A673 (cell line): Measurements from ENCODE around the gene RNF38. TPM values are rescaled to one million over a fixed set of nuclear protein-coding genes. Genes with fewer than 3 reads are reported as not detected.

Source experiments
- BruUV-seq: library from RNA; stranded (reverse); fragments of 400-500 nt; replicated peaks from 2 replicates; lab custom pipeline; 2021; lab: Mats Ljungman, UMichigan
- CTCF ChIA-PET: fragments of 300-600 bp; sonication (Branson Sonifier 250); formaldehyde crosslinking; loops from one replicate; lab custom pipeline; 2022; ENCODE audit warnings: antibody characterized with exemption; lab: Charles Lee
- POLR2A ChIA-PET: fragments of 300-600 bp; sonication (Branson Sonifier 250); formaldehyde crosslinking; loops from one replicate; lab custom pipeline; 2022; ENCODE audit warnings: antibody characterized with exemption; ENCODE audit not compliant: low non-redundant PET; lab: Charles Lee
- DNase-seq: peaks from one replicate; pipeline ENCODE4 v3.0.0-alpha.2; 2015; ENCODE audit warnings: low spot score
- H3K27ac ChIP-seq: fragments of 200-600 bp; sonication (generic); 2 replicates; pipeline ENCODE4 v1.5.1; 2016; ENCODE audit warnings: mixed run types, low read depth, mild to moderate bottlenecking, mixed read lengths, antibody characterized with exemption, low read length; ENCODE audit not compliant: poor library complexity, severe bottlenecking
- H3K27me3 ChIP-seq: fragments of 200-600 bp; sonication (generic); replicated peaks from 2 replicates; pipeline ENCODE4 v1.6.1; 2017; ENCODE audit warnings: mixed run types, low read depth, mild to moderate bottlenecking, mixed read lengths, antibody characterized with exemption, low read length; ENCODE audit not compliant: insufficient read depth, poor library complexity
- H3K36me3 ChIP-seq: fragments of 200-600 bp; sonication (generic); 2 replicates; pipeline ENCODE4 v1.6.1; 2016; ENCODE audit warnings: mixed run types, mild to moderate bottlenecking, mixed read lengths, antibody characterized with exemption, low read length; ENCODE audit not compliant: insufficient read depth, poor library complexity, severe bottlenecking
- H3K4me1 ChIP-seq: fragments of 200-600 bp; sonication (generic); 2 replicates; pipeline ENCODE4 v1.6.1; 2017; ENCODE audit warnings: mixed run types, mild to moderate bottlenecking, mixed read lengths, antibody characterized with exemption, low read length; ENCODE audit not compliant: insufficient read depth, poor library complexity, severe bottlenecking
- H3K4me3 ChIP-seq: fragments of 200-600 bp; sonication (generic); 2 replicates; pipeline ENCODE4 v1.5.1; 2016; ENCODE audit warnings: low read depth, mixed run types, mild to moderate bottlenecking, mixed read lengths, low read length; ENCODE audit not compliant: poor library complexity, severe bottlenecking
- H3K9me3 ChIP-seq: fragments of 200-600 bp; sonication (generic); 2 replicates; pipeline ENCODE4 v1.6.1; 2016; ENCODE audit warnings: mixed run types, low read depth, mild to moderate bottlenecking, mixed read lengths, antibody characterized with exemption, low read length; ENCODE audit not compliant: poor library complexity, severe bottlenecking
- CTCF ChIP-seq: fragments of 300-800, 200-600 bp; sonication (generic); conservative IDR thresholded peaks from 2 replicates; pipeline ENCODE4 v1.5.1; 2017; ENCODE audit warnings: low read depth, mild to moderate bottlenecking, antibody characterized with exemption, low read length, moderate library complexity, mixed read lengths
- EZH2 ChIP-seq: fragments of 200-600 bp; sonication (generic); IDR thresholded peaks from 2 replicates; pipeline ENCODE4 v1.6.1; 2017; ENCODE audit warnings: borderline replicate concordance, low read depth, mild to moderate bottlenecking, mixed read lengths, antibody characterized with exemption, low read length; ENCODE audit not compliant: poor library complexity, severe bottlenecking
- intact Hi-C: fragments of 100-400 bp; cut with micrococcal nuclease; formaldehyde crosslinking; loops from one replicate; pipeline ENCODE4 v1.10.0; 2022; ENCODE audit not compliant: unreplicated experiment
- total RNA-seq: library from RNA; stranded (reverse); gene quantifications from 2 replicates; pipeline ENCODE4 v1.2.3, GENCODE V29; 2021

Gene RNF38
- total RNA-seq, 1 experiment from 2014 or later: 26.6 TPM

GRCh38 chr9:36336131-36336907 is 63.8 kb downstream of the RNF38 start:
- ChIA-PET CTCF (no interaction called here), POLR2A (no interaction called here)
- Histone ChIP-seq H3K27ac (peak overlapping the region; percentile 15), H3K27me3 (no peaks in the 10 kb centered on the region), H3K4me3 (no peak overlapping the region), H3K9me3 (no peaks in the 10 kb centered on the region), H3K4me1 (no peaks in the 10 kb centered on the region), H3K36me3 (peaks cover 15% of the 10 kb centered on the region)
- BruUV-seq: no TSS peak
- no peak for DNase-seq
- intact Hi-C loops: no loop called here
- TF ChIP-seq EZH2 (no peak), CTCF (no peak)

GRCh38 chr9:36332006-36332405 is 68.1 kb downstream of the RNF38 start:
- no peak overlapping the region for H3K4me3 ChIP-seq
- no peaks in the 10 kb centered on the region for H3K4me1 ChIP-seq
- H3K9me3 ChIP-seq: no peaks in the 10 kb centered on the region
- no peaks in the 10 kb centered on the region for H3K36me3 ChIP-seq
- no peak for DNase-seq
- POLR2A ChIA-PET: no interaction called here
- TF ChIP-seq EZH2: no peak
- TF ChIP-seq CTCF: no peak
- intact Hi-C loops: no loop called here
- no peak overlapping the region for H3K27ac ChIP-seq
- CTCF ChIA-PET: interaction anchor here (0.7 kb wide), 1 partner anchor 156 kb away, joined by 5 read pairs; no protein-coding TSS in a partner anchor
- no TSS peak for BruUV-seq
- no peaks in the 10 kb centered on the region for H3K27me3 ChIP-seq

GRCh38 chr9:36328798-36329411 is 71.2 kb downstream of the RNF38 start:
- intact Hi-C loops: loop anchor here (1.0 kb wide), 1 partner anchor 81 kb away; no protein-coding TSS in a partner anchor
- DNase-seq: peak; percentile 80
- Histone ChIP-seq H3K27ac (no peak overlapping the region), H3K9me3 (no peaks in the 10 kb centered on the region), H3K4me1 (no peaks in the 10 kb centered on the region), H3K36me3 (no peaks in the 10 kb centered on the region), H3K4me3 (peak overlapping the region; percentile 15), H3K27me3 (no peaks in the 10 kb centered on the region)
- POLR2A ChIA-PET: interaction anchor here (0.6 kb wide), 1 partner anchor 227 kb away, joined by 4 read pairs; no protein-coding TSS in a partner anchor
- BruUV-seq: no TSS peak
- TF ChIP-seq CTCF (peak; percentile 86), EZH2 (no peak)
- CTCF ChIA-PET: interaction anchor here (0.6 to 1.2 kb wide), 9 partner anchors 17 to 1547 kb away, joined by 3 to 8 read pairs (median 4); partner anchors contain the start of gene CLTA
